Smooth muscle cell (in vitro differentiated cells): ENCODE results near the gene IL1R2. TPM values are rescaled to one million over a fixed set of nuclear protein-coding genes. Genes with fewer than 3 reads are reported as not detected.

ENCODE experiments used
- DNase-seq: peaks from one replicate; lab custom pipeline; 2025; ENCODE audit not compliant: unreplicated experiment; lab: John Stamatoyannopoulos, UW
- H2AFZ ChIP-seq: fragments of 200-600 bp; sonication (generic); 2 replicates; pipeline ENCODE4 v1.6.0; 2016; ENCODE audit warnings: antibody characterized with exemption, low read depth, mild to moderate bottlenecking
- H3F3A ChIP-seq: fragments of 200-600 bp; sonication (generic); 2 replicates; pipeline ENCODE4 v1.6.0; 2017; ENCODE audit warnings: antibody characterized with exemption, low read depth
- H3K27ac ChIP-seq: fragments of 200-600 bp; sonication (generic); 2 replicates; pipeline ENCODE4 v1.5.1; 2016; ENCODE audit warnings: low read depth, mild to moderate bottlenecking
- H3K27me3 ChIP-seq: fragments of 200-600 bp; sonication (generic); 2 replicates; pipeline ENCODE4 v1.6.1; 2016; ENCODE audit warnings: low read depth, mild to moderate bottlenecking
- H3K36me3 ChIP-seq: fragments of 200-600 bp; sonication (generic); 2 replicates; pipeline ENCODE4 v1.5.1; 2016; ENCODE audit warnings: low read depth
- H3K4me1 ChIP-seq: fragments of 200-600 bp; sonication (generic); 2 replicates; pipeline ENCODE4 v1.5.1; 2016; ENCODE audit warnings: low read depth
- H3K4me2 ChIP-seq: fragments of 200-600 bp; sonication (generic); 2 replicates; pipeline ENCODE4 v1.6.0; 2016; ENCODE audit warnings: mild to moderate bottlenecking
- H3K4me3 ChIP-seq: fragments of 200-600 bp; sonication (generic); 2 replicates; pipeline ENCODE4 v1.5.1; 2016; ENCODE audit warnings: mild to moderate bottlenecking
- H3K79me2 ChIP-seq: fragments of 200-600 bp; sonication (generic); 2 replicates; pipeline ENCODE4 v1.6.0; 2016; ENCODE audit warnings: low read depth, mild to moderate bottlenecking
- H3K9ac ChIP-seq: fragments of 200-600 bp; sonication (generic); 2 replicates; pipeline ENCODE4 v1.6.0; 2016; ENCODE audit warnings: low read depth
- H3K9me3 ChIP-seq: fragments of 200-600 bp; sonication (generic); replicated peaks from 2 replicates; pipeline ENCODE4 v1.5.1; 2016; ENCODE audit warnings: low read depth
- H4K20me1 ChIP-seq: fragments of 200-600 bp; sonication (generic); 2 replicates; pipeline ENCODE4 v1.6.0; 2016; ENCODE audit warnings: low read depth
- WGBS: methylation state at CpG from one replicate; pipeline ENCODE4 v1.1.7; 2016; ENCODE audit warnings: low lambda C conversion rate; 5-methylcytosine and 5-hydroxymethylcytosine counted together
- polyA plus RNA-seq: library from polyadenylated mRNA; unstranded; fragments of >200 nt; fragmentation: Nextera tagmentation; extraction: Ambion mirVana; gene quantifications from 2 replicates; pipeline ENCODE4 v1.2.1, GENCODE V29; 2016
- total RNA-seq: library from RNA; depleted of rRNA; stranded (reverse); fragments of >200 nt; gene quantifications from 2 replicates; pipeline ENCODE4 v1.2.3, GENCODE V29; 2014
- TF ChIP-seq, protein P1 (sequence below): fragments of 200-600 bp; sonication (generic); IDR thresholded peaks from 2 replicates; pipeline ENCODE4 v1.5.1; 2017; ENCODE audit warnings: borderline replicate concordance, mild to moderate bottlenecking, antibody characterized with exemption; ENCODE audit not compliant: insufficient read depth, poor library complexity, severe bottlenecking

Gene IL1R2
- total and polyA plus RNA-seq, 2 experiments from 2014 or later: 0.42 to 4.2 TPM

GRCh38 chr2:102055346-102055990 is 63.7 kb downstream of the IL1R2 start:
- H3K4me3 ChIP-seq: no peak overlapping the region
- H3K79me2 ChIP-seq: no peaks in the 10 kb centered on the region
- WGBS: 72% methylated on average over 5 of the region's 5 CpGs
- no peak overlapping the region for H3K9ac ChIP-seq
- H3K27ac ChIP-seq: peak overlapping the region; percentile 34
- TF ChIP-seq, protein P1, sequence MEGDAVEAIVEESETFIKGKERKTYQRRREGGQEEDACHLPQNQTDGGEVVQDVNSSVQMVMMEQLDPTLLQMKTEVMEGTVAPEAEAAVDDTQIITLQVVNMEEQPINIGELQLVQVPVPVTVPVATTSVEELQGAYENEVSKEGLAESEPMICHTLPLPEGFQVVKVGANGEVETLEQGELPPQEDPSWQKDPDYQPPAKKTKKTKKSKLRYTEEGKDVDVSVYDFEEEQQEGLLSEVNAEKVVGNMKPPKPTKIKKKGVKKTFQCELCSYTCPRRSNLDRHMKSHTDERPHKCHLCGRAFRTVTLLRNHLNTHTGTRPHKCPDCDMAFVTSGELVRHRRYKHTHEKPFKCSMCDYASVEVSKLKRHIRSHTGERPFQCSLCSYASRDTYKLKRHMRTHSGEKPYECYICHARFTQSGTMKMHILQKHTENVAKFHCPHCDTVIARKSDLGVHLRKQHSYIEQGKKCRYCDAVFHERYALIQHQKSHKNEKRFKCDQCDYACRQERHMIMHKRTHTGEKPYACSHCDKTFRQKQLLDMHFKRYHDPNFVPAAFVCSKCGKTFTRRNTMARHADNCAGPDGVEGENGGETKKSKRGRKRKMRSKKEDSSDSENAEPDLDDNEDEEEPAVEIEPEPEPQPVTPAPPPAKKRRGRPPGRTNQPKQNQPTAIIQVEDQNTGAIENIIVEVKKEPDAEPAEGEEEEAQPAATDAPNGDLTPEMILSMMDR: no peak
- H3K9me3 ChIP-seq: no peaks in the 10 kb centered on the region
- no peaks in the 10 kb centered on the region for H3F3A ChIP-seq
- no peaks in the 10 kb centered on the region for H4K20me1 ChIP-seq
- H3K4me1 ChIP-seq: no peaks in the 10 kb centered on the region
- no peak for DNase-seq
- no peak overlapping the region for H3K4me2 ChIP-seq
- no peaks in the 10 kb centered on the region for H3K36me3 ChIP-seq
- H3K27me3 ChIP-seq: no peaks in the 10 kb centered on the region
- H2AFZ ChIP-seq: no peak overlapping the region

DNA sequence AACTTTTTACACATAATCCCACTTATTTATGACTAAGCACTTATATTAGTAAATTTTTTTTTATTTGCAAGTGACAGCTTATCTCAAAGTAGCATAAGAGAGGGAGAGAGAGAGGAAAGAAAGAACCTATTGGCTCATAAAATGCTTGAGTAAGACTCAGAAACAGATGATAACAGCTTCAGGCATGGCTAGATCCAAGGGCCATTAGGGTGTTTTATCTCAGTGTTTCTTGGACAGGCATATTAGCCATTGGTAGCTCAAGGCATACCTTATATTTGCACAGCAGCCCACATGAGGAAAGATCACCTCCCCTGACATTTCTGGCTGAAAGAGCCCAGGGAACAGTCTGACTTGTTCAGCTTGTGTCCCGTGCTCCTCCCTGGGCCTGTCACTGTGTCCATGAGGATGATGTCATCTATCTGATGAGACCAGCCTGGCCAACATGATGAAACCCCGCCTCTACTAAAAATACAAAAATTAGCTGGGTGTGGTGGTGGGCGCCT is 64.4 kb downstream of the IL1R2 start:
- no peaks in the 10 kb centered on the region for H3K4me1 ChIP-seq
- H3K27ac ChIP-seq: peak overlapping the region; percentile 34
- no peaks in the 10 kb centered on the region for H4K20me1 ChIP-seq
- DNase-seq: no peak
- no peak overlapping the region for H3K4me3 ChIP-seq
- no peak overlapping the region for H3K4me2 ChIP-seq
- WGBS: 85% methylated on average over 3 of the region's 3 CpGs
- no peaks in the 10 kb centered on the region for H3K36me3 ChIP-seq
- no peaks in the 10 kb centered on the region for H3K79me2 ChIP-seq
- no peak overlapping the region for H3K9ac ChIP-seq
- no peaks in the 10 kb centered on the region for H3F3A ChIP-seq
- TF ChIP-seq, protein P1: no peak
- no peak overlapping the region for H2AFZ ChIP-seq
- no peaks in the 10 kb centered on the region for H3K27me3 ChIP-seq
- no peaks in the 10 kb centered on the region for H3K9me3 ChIP-seq

DNA sequence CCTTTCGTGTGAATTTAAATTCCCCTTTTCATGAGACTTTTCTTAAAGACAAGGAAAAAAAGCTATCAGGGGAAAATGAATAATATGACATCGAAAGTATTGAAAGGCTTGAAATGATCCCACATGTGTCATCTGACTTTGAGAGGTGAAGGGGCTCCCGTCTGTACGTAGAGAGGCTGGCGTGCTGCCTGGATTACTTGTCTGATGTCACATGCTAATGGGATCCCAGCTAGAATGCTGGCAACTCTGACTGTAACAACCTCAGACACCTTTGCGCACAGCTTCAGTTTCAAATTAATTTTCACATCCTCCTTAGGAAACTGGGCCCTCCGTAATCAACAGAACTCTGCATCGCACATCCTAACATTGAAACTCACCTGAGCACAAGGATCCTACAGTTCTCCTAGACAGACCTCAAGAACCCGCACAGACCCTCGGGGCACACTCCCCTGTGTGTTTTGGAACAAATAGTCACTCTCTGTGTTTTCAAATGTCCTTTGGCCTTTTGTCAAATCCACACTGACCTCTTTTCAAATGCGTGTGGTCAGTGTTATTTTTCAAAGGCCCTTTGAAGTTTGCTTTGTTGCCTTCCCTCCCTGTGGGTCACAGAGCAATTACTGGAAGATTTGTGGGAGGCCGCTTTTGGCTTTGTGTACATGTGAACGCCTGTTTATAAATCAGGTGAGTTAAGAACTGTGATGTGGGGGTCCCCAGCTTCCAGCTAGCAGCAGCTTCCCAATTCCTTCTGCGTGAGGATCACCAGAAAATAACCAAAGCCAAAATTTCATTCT is 65.9 kb downstream of the IL1R2 start:
- 62% methylated on average over 14 of the region's 14 CpGs for WGBS
- Histone ChIP-seq H2AFZ (no peak overlapping the region), H3K9me3 (no peaks in the 10 kb centered on the region), H3K4me2 (no peak overlapping the region), H4K20me1 (no peaks in the 10 kb centered on the region), H3K4me3 (no peak overlapping the region), H3K27ac (no peak overlapping the region), H3K36me3 (no peaks in the 10 kb centered on the region), H3F3A (peaks cover under 1% of the 10 kb centered on the region), H3K27me3 (no peaks in the 10 kb centered on the region), H3K4me1 (peaks cover 5% of the 10 kb centered on the region), H3K9ac (no peak overlapping the region), H3K79me2 (no peaks in the 10 kb centered on the region)
- no peak for DNase-seq
- TF ChIP-seq, protein P1: no peak
